Measurements from ENCODE around the gene ALDH3A2.

GRCh38 chr17:19642373-19642893 is 6.1 kb upstream of the ALDH3A2 start:
- no peak for TF ChIP-seq CTCF (IDR thresholded peaks at IDR 0.05)
- no peak for TF ChIP-seq EZH2 (IDR thresholded peaks at IDR 0.05; ENCODE audit: borderline replicate concordance, insufficient read depth, low read depth, low read length, poor library complexity, severe bottlenecking)
